Activated CD4-positive, alpha-beta T cell treated with anti-CD3 and anti-CD28 coated beads, Interleukin-2, Interleukin-4, amounts not matched to agents 100 ng/mL and 50 ng/mL, durations not matched to agents 16 hours and 8 hours (primary cell): ENCODE results near the gene VARS2.

Experiments used
- DNase-seq: peaks from one replicate; pipeline ENCODE4 v3.0.0-alpha.2; 2020; ENCODE audit warnings: low spot score

VARS2 gene

GRCh38 chr6:30884521-30885480 lies 29.2 kb upstream of the VARS2 start:
- peak; percentile 19 for DNase-seq

DNA sequence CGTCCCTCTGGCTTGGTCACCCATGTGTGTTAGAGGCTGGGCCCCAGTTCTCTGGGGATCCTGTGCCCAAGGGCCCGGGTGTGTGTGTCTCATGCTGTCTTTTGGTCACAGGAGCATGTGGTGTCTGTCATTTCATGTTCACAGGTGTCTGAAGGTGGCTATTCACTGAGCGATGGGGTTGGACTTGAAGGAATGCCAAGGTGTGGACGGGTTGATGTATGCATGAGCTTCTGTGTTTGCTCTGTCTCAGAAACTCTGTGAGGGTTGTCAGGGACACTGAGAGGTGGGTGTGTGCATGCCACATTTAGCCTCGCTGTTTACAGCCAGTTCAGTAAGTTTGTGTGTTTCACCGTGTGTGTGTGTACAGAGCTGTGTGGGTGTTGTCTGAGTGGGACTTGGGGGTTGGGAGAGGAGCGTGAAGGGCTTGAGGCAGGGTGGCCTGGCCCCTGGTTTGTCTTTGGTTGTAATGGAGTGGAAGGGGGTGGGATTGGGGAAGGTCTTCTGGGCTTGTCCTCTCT lies 28.5 kb upstream of the VARS2 start:
- no peak for DNase-seq

DNA sequence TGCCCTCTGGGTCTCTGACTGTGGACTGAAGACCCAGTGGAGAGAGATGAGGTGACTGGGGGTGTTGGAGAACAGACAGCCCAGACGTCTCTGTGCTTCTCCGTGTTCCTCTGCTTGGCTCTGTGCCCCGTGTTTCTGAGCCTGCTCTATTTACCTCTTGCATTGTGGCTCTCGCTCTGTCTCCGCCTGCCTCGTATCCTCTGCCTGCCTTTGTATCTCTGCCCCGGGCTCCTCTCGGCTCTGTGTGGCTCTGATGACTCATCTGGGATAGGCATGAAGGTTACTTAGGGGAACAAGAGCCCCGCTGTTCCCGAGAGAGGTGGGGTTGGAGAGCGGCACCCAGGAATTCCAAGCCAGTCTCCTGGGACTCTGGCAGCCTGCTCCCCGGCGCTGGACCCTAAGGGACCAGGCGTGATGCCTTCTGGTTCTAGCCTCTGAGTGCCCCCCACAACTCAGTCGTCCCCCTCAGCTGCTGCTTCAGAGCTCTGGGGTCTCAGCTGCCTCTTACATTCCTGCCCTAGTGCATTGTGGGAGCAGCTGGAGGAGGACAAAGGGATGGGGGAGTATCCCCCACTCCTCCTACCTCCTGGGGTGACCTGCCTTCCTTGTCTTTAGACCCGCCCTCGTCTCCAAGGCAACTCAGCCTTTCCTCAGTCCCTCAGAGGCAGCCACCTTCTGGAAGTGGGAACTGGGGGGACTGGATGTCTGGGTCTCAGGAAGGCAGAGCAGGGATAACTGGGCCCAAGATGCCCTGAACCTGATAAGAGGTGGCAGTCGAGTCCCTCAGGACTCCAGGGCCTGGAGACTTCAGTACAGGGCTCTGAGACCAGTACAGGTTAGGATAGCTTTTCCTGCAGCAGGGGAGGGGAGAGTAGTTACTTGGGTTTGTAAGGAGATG lies 27.8 kb upstream of the VARS2 start:
- no peak for DNase-seq

GRCh38 chr6:30886897-30887255 lies 27.2 kb upstream of the VARS2 start:
- no peak for DNase-seq

GRCh38 chr6:30887901-30888815 lies 25.9 kb upstream of the VARS2 start:
- DNase-seq: no peak

GRCh38 chr6:30888816-30889495 lies 25.1 kb upstream of the VARS2 start:
- DNase-seq: no peak

- no peak for DNase-seq
Measured at GRCh38 chr6:30889496-30889885, 24.5 kb upstream of the VARS2 start.

DNA sequence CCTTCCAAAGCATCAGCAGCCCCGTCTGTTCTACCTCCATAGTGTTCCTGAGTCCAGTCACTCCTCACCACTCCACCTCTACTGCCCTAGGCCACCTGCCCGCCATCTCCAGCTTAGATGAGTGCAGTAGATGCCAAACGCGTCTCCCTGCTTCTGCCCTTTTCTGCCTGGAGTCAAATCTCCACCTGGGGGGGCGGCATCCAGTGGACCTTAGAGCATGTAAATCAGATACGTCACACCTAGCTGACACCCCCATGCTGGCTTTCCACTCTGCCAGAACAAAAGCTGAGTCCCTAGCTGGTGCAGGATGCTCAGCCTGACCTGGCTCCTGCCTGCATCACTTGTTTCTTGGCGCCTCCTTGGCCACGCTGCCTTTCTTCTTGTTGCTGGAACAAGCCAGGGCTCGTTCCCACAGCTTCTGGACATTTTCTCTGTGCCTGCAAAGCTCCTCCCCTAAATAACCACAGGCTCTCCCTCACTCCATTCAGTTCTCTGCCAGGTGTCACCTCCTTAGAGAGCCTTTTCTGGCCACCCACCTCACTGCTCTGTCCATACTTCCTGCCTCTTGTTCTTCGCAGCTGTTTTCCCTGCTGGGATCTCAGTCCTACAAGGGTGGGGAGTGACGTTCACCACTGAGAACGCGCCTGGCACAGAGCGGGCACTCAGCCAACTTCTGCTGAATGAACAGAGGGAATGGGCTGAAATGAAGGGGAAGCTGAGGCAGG lies 24.0 kb upstream of the VARS2 start:
- DNase-seq: no peak

DNA sequence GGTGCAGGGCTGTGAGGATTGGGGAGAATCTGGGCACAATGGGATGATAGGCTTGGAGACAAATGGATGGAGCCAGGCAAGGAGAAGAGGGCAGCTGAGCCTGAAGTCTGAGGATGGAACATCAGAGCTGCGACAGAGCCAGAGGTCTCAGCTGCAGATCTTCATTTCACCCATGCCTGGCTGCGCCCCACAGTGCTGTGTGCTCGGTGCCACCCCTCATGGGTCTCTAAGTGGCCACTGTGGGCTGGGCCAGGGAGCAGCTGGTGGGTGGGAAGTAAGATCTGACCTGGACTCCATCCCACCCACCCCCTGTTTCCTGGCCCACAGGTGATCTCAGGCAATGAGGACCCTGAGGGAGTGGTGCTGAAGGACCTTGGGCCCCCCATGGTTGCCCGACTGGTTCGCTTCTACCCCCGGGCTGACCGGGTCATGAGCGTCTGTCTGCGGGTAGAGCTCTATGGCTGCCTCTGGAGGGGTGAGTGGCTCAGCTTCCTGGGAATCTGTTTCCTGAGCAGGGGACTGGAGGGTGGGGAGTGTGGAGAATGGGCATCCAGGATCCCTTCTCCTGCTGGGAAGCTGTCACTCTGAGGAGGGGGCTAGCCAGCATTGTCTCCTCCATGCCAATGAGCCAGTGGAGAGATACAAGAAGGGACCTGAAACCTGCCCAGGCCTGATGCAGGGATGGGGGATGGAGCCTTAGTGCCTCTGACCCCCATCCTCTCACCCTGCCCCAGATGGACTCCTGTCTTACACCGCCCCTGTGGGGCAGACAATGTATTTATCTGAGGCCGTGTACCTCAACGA lies 23.2 kb upstream of the VARS2 start:
- DNase-seq: no peak

- DNase-seq: no peak
Measured at GRCh38 chr6:30891450-30891723, 22.7 kb upstream of the VARS2 start.

DNA sequence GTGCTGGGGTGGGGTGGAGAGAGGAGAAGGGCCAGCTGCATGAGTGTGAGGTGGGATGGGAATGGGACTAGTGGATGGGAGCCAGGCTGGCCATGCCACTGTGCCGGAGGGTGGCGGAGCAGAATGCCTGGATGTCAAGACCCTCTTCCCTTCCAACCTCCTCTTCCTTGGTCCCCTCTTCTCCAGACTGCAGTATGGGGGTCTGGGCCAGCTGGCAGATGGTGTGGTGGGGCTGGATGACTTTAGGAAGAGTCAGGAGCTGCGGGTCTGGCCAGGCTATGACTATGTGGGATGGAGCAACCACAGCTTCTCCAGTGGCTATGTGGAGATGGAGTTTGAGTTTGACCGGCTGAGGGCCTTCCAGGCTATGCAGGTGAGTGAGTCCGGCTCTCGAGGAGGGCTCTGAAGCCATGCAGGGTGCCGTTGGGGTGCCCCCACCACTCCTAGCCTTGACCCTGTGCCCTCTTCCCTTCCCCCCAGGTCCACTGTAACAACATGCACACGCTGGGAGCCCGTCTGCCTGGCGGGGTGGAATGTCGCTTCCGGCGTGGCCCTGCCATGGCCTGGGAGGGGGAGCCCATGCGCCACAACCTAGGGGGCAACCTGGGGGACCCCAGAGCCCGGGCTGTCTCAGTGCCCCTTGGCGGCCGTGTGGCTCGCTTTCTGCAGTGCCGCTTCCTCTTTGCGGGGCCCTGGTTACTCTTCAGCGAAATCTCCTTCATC lies 22.1 kb upstream of the VARS2 start:
- no peak for DNase-seq

GRCh38 chr6:30893001-30893591 lies 20.9 kb upstream of the VARS2 start:
- no peak for DNase-seq

- no peak for DNase-seq
Measured at GRCh38 chr6:30893666-30894065, 20.4 kb upstream of the VARS2 start.

- DNase-seq: no peak
Measured at GRCh38 chr6:30894381-30894780, 19.7 kb upstream of the VARS2 start.

DNA sequence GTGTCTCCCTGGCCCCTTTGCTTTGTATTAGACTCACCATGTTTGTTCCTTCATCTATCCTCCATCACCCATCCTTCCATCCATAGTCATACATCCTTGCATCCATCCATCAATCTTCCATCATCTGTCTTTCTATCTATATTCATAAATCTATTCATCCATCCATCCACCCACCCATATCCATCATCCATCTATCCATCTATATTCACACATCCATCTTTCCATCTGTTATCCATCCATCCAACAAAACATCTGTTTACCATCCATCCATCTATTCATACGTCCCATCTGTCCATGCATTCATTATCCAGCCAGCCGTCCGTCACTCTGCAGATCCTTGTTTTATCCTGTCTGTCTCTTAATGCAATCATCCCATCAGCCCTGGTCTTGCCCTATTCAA lies 19.1 kb upstream of the VARS2 start:
- DNase-seq: no peak

DNA sequence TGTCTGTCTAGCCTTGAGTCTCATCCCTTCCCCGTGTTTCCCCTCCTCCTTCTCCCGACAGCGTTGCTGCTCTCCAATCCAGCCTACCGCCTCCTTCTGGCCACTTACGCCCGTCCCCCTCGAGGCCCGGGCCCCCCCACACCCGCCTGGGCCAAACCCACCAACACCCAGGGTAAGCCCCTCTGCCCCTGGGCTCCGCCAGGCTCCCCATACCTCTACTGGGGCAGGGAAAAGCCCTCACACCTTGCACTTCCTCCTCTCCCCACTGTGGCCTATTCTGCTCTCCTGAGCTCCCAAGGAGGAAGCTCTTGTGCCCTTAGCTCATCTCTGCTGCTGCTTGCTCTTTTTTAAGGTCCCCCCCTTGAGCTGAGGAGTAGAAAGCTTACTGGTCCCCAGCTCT lies 18.7 kb upstream of the VARS2 start:
- DNase-seq: no peak

- no peak for DNase-seq
Measured at GRCh38 chr6:30896541-30896940, 17.5 kb upstream of the VARS2 start.

- no peak for DNase-seq
Measured at GRCh38 chr6:30897882-30898281, 16.2 kb upstream of the VARS2 start.
